ENCODE data around the gene ITPKB. TPM values are rescaled to one million over a fixed set of nuclear protein-coding genes. Genes with fewer than 3 reads are reported as not detected.

The ITPKB gene
- total and polyA plus RNA-seq, 11 donors, result 6.2 to 33.7 (median 17.8) TPM

DNA sequence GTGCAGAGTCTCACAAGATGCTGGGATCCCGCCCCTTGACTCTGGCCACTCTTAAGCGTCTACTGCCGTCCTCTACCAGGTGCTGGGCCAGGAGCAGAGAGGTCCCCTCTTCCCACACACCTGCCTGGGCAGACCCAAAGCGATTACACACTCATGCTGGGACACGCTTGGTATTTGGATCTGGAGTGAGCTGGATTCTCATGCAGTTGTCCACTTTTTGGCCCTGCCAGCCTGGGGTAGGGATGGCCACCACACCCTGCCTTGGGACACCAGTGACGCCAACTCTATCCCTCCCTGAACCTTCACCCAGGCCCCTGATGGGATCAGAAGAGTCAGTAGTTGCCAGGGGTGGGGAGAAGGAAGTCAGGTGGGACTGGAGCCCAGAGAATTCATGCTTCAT is 28.6 kb downstream of the ITPKB start:
- intact Hi-C loops (cut with DNase I), result no loop called here
- ATAC-seq (peak in 1 of 4 donors; percentile 27), DNase-seq (no peak)
- Histone ChIP-seq H3K27ac (peak overlapping the region in 9 of 12 donors; percentile 31 to 72 (median 67)), H3K36me3 (peaks cover 0 to 18% (median 3%) of the 10 kb centered on the region in 9 donors), H3K9me3 (peaks cover 0 to 7% (median 0%) of the 10 kb centered on the region in 12 donors), H3K27me3 (no peaks in the 10 kb centered on the region), H3K4me1 (peaks cover 5 to 76% (median 60%) of the 10 kb centered on the region in 12 donors), H3K4me3 (no peak overlapping the region)
- TF ChIP-seq, protein P1, sequence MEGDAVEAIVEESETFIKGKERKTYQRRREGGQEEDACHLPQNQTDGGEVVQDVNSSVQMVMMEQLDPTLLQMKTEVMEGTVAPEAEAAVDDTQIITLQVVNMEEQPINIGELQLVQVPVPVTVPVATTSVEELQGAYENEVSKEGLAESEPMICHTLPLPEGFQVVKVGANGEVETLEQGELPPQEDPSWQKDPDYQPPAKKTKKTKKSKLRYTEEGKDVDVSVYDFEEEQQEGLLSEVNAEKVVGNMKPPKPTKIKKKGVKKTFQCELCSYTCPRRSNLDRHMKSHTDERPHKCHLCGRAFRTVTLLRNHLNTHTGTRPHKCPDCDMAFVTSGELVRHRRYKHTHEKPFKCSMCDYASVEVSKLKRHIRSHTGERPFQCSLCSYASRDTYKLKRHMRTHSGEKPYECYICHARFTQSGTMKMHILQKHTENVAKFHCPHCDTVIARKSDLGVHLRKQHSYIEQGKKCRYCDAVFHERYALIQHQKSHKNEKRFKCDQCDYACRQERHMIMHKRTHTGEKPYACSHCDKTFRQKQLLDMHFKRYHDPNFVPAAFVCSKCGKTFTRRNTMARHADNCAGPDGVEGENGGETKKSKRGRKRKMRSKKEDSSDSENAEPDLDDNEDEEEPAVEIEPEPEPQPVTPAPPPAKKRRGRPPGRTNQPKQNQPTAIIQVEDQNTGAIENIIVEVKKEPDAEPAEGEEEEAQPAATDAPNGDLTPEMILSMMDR (IDR thresholded peaks at IDR 0.05), result no peak
- no peak for TF ChIP-seq POLR2A (IDR thresholded peaks at IDR 0.05)
- 69 to 81% (median 74%) methylated on average over 6 of the region's 6 CpGs for WGBS, 4 donors

DNA sequence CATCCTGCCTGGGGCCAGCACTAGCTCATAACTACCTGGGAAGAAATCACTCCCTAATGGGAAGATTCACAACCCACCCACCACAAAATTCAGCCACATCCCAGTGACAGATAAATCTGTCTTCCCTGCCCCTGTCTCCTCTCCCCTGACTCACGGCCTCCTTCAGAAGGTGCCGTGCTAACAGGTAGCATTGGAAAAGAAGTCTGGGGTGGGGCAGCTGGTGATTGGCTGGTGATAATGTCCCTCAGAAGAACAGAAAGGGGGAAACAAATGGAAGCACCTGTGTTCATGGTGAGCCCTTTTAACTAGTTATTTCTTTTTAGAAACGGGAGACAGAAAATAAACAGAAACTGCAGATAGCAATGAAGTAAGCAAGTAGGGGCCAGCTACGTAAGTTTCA is 29.1 kb downstream of the ITPKB start:
- intact Hi-C loops (cut with DNase I), result loop anchor here in 2 of 10 donors (10.0 kb wide), 2 partner anchors 115 to 305 kb away; partner anchors contain the start of gene PARP1 (in 1 of the 2)
- peaks cover 0 to 18% (median 3%) of the 10 kb centered on the region in 9 donors for H3K36me3 ChIP-seq
- peaks cover 5 to 76% (median 60%) of the 10 kb centered on the region in 12 donors for H3K4me1 ChIP-seq
- peak overlapping the region in 10 of 12 donors; percentile 31 to 72 (median 62) for H3K27ac ChIP-seq
- TF ChIP-seq, protein P1 (IDR thresholded peaks at IDR 0.05), result no peak
- TF ChIP-seq POLR2A (IDR thresholded peaks at IDR 0.05), result no peak
- H3K4me3 ChIP-seq, result no peak overlapping the region
- H3K9me3 ChIP-seq, result peaks cover 0 to 7% (median 0%) of the 10 kb centered on the region in 12 donors
- DNase-seq (no peak), ATAC-seq (no peak)
- H3K27me3 ChIP-seq, result no peaks in the 10 kb centered on the region
- WGBS, 4 donors, result 74 to 79% (median 75%) methylated on average over 4 of the region's 4 CpGs

DNA sequence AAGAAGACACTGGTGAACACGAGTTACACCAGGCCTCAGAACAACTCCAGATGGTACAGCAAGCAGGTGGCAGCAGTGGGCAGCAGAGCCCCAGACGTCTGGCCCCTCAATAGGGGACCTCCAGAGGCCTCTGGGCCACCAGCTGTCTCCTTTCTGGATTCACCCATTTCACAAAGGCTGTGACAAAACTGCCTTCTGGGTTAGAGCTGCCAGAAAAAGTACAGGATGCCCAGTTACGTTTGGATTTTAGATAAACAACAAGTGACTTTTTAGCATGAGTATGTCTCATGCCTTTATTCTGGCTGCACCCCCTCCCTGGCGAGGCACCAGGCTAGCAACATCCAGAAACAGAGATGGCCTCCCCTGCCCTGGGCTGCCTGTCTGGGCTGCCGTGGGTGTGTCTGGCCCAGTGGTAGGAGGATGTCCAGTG is 30.1 kb downstream of the ITPKB start:
- Histone ChIP-seq H3K27ac (peak overlapping the region in 11 of 12 donors; percentile 23 to 72 (median 57)), H3K9me3 (no peaks in the 10 kb centered on the region), H3K4me1 (peaks cover 5 to 76% (median 66%) of the 10 kb centered on the region in 12 donors), H3K36me3 (peaks cover 0 to 18% (median 3%) of the 10 kb centered on the region in 9 donors), H3K4me3 (no peak overlapping the region), H3K27me3 (no peaks in the 10 kb centered on the region)
- ATAC-seq (no peak), DNase-seq (no peak)
- TF ChIP-seq, protein P1 (IDR thresholded peaks at IDR 0.05), result no peak
- TF ChIP-seq POLR2A (IDR thresholded peaks at IDR 0.05), result no peak
- WGBS, 4 donors, result 48 to 54% (median 49%) methylated on average over 4 to 5 of the region's 5 CpGs
- intact Hi-C loops (cut with DNase I), result loop anchor here in 2 of 10 donors (10.0 kb wide), 2 partner anchors 116 to 304 kb away; partner anchors contain the start of gene PARP1 (in 1 of the 2)

DNA sequence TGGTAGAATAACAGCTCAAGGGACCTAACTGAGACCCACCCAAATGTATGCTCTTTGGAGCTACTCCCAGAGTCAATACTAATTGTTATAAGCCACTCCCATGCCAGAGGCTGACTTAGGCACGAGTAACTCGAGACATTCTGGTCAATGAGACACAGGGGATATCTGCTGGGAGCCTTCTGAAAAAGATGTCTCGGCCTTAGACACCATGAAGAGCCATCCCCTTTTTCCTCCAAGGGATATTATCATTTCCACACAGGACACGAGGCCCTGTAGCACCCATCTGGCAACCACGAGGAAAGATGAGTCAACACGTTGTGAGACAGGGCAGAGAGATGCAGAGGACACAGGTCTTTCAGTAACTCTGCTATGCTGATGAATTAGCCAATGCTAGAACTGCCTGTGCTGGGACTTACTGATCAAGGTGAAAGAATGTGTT is 30.7 kb downstream of the ITPKB start:
- H3K27ac ChIP-seq, result peak overlapping the region in 11 of 12 donors; percentile 23 to 72 (median 57)
- H3K9me3 ChIP-seq, result no peaks in the 10 kb centered on the region
- WGBS, 4 donors, result 29 to 47% (median 43%) methylated on average over 6 of the region's 6 CpGs
- intact Hi-C loops (cut with DNase I), result loop anchor here in 2 of 10 donors (10.0 kb wide), 2 partner anchors 116 to 304 kb away; partner anchors contain the start of gene PARP1 (in 1 of the 2)
- DNase-seq (no peak), ATAC-seq (peak in 2 of 4 donors; percentile 6 to 17)
- no peak overlapping the region for H3K4me3 ChIP-seq
- no peak for TF ChIP-seq POLR2A (IDR thresholded peaks at IDR 0.05)
- TF ChIP-seq, protein P1 (IDR thresholded peaks at IDR 0.05), result no peak
- H3K36me3 ChIP-seq, result peaks cover 0 to 18% (median 3%) of the 10 kb centered on the region in 9 donors
- peaks cover 5 to 76% (median 67%) of the 10 kb centered on the region in 12 donors for H3K4me1 ChIP-seq
- H3K27me3 ChIP-seq, result no peaks in the 10 kb centered on the region

Data from heart left ventricle (tissue), 16 donors.